ENCODE data around the gene PRIMPOL.

The PRIMPOL gene

DNA sequence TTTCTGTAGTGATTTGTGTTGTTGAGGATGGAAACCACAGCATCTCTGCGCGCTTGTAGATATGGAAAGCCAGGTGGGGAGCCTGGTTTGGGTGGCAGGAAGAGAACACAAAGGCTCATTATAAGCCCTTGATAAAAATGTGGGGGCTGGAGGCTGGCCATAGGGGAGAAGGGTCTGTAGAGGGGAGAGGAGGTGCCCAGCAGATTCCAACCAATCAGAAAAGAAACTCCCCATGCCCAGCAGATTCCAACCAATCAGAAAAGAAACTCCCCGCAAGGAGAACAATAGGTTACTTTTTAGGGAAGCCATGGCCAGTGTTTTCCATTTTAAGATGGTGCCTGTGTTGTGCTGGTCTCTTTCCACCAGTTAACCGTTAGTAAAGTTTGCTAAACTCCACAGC is 94.1 kb downstream of the PRIMPOL start:
- Histone ChIP-seq H3K9me3 (ENCODE audit: insufficient read depth, low read depth, low read length) (peaks cover 11% of the 10 kb centered on the region; the same call in 1 of the 2 replicates), H3K4me3 (ENCODE audit: low read length) (no peak overlapping the region), H3K4me1 (ENCODE audit: insufficient read depth, low read length) (peaks cover 25% of the 10 kb centered on the region), H3K9ac (ENCODE audit: low read depth, low read length) (no peak overlapping the region), H3K36me3 (ENCODE audit: insufficient read depth, low read depth, low read length) (no peaks in the 10 kb centered on the region), H3K27me3 (ENCODE audit: insufficient read depth, low read length) (peaks cover 7% of the 10 kb centered on the region; the same call in 1 of the 2 replicates), H3K27ac (ENCODE audit: low read length) (no peak overlapping the region)

DNA sequence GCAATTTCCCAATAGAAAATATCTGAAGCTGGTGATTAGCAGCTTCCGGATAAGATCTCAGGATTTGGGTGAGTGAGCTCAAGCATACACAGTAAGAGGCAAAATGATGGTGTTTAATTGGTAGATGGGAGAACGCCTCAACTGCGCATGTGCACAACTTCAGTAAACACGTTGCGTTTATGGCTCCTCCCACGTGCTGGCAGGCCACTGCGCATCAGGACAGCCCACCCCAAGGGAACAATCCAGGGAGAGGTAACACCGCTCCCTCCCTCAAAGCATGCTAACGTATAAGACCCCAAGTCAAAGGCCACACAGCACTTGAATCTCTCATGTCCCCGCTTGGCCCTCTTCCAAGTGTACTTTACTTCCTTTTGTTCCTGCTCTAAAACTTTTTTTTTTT is 94.7 kb downstream of the PRIMPOL start:
- Histone ChIP-seq H3K27ac (ENCODE audit: low read length) (no peak overlapping the region), H3K4me1 (ENCODE audit: insufficient read depth, low read length) (peaks cover 28% of the 10 kb centered on the region), H3K9me3 (ENCODE audit: insufficient read depth, low read depth, low read length) (peaks cover 11% of the 10 kb centered on the region; the same call in 1 of the 2 replicates), H3K4me3 (ENCODE audit: low read length) (no peak overlapping the region), H3K9ac (ENCODE audit: low read depth, low read length) (no peak overlapping the region), H3K27me3 (ENCODE audit: insufficient read depth, low read length) (peaks cover 7% of the 10 kb centered on the region; the same call in 1 of the 2 replicates), H3K36me3 (ENCODE audit: insufficient read depth, low read depth, low read length) (no peaks in the 10 kb centered on the region)

Measured in iPS-20b (cell line).